CD4-positive, CD25-positive, alpha-beta regulatory T cell (primary cell): ENCODE results near the gene TNNI3K. TPM values are rescaled to one million over a fixed set of nuclear protein-coding genes. Genes with fewer than 3 reads are reported as not detected.
A peak's percentile ranks its signal among the peaks of the same experiment; 100 is the strongest.

ENCODE experiments used
- ATAC-seq, 2 donors: fragments of 150-1000 bp; cut with Tn5 transposase; one replicate each; pipeline ENCODE4 v1.10.0; 2021; ENCODE audit warnings: low read depth in 2 of 2, moderate number of reproducible peaks in 2 of 2, moderate library complexity in 1 of 2
- DNase-seq, 3 donors: peaks; one replicate each; pipeline versions ENCODE4 v3.0.0 to v3.0.0-alpha.2; 2012 to 2022; ENCODE audit warnings: mixed read lengths in 1 of 3
- H3K27ac ChIP-seq: one replicate; pipeline ENCODE4 v1.7.0; 2013; ENCODE audit warnings: mild to moderate bottlenecking, low read length; ENCODE audit not compliant: insufficient read depth, poor library complexity, severe bottlenecking
- H3K27me3 ChIP-seq: one replicate; pipeline ENCODE4 v1.7.0; 2013; ENCODE audit warnings: low read length; ENCODE audit not compliant: control insufficient read depth, insufficient read depth
- H3K36me3 ChIP-seq: one replicate; pipeline ENCODE4 v1.7.0; 2013; ENCODE audit warnings: mild to moderate bottlenecking, low read length, moderate library complexity; ENCODE audit not compliant: control insufficient read depth, insufficient read depth
- H3K4me1 ChIP-seq: 2 replicates; pipeline ENCODE4 v1.7.0; 2013; ENCODE audit warnings: mild to moderate bottlenecking, low read length; ENCODE audit not compliant: insufficient read depth, control insufficient read depth, poor library complexity, severe bottlenecking
- H3K4me3 ChIP-seq: one replicate; pipeline ENCODE4 v1.7.0; 2013; ENCODE audit warnings: low read depth, mild to moderate bottlenecking, low read length, moderate library complexity
- H3K9me3 ChIP-seq, 2 experiments: 1 replicate in 1 of 2; 2 replicates in 1 of 2; pipeline ENCODE4 v1.7.0; 2013; ENCODE audit warnings: low read length in 2 of 2, mild to moderate bottlenecking in 1 of 2, moderate library complexity in 1 of 2; ENCODE audit not compliant: control insufficient read depth in 2 of 2
- H3K27ac Mint-ChIP-seq, 3 donors: one replicate each; pipeline ENCODE4 v1.8.0; 2020 to 2022; ENCODE audit warnings: mild to moderate bottlenecking in 3 of 3, mixed read lengths in 3 of 3, moderate library complexity in 2 of 3
- H3K27me3 Mint-ChIP-seq: one replicate; pipeline ENCODE4 v1.8.0; 2022; ENCODE audit warnings: mild to moderate bottlenecking, mixed read lengths
- H3K36me3 Mint-ChIP-seq: one replicate; pipeline ENCODE4 v1.8.0; 2020; ENCODE audit warnings: mixed read lengths
- H3K4me1 Mint-ChIP-seq, 4 donors: one replicate each; pipeline ENCODE4 v1.8.0; 2020 to 2022; ENCODE audit warnings: mixed read lengths in 4 of 4, mild to moderate bottlenecking in 1 of 4
- H3K4me3 Mint-ChIP-seq, 4 donors: one replicate each; pipeline ENCODE4 v1.8.0; 2020 to 2022; ENCODE audit warnings: mild to moderate bottlenecking in 4 of 4, mixed read lengths in 4 of 4, moderate library complexity in 3 of 4
- H3K9me3 Mint-ChIP-seq, 7 donors: one replicate each; pipeline ENCODE4 v1.8.0; 2020 to 2022; ENCODE audit warnings: mixed read lengths in 7 of 7, mild to moderate bottlenecking in 3 of 7, moderate library complexity in 2 of 7
- polyA plus RNA-seq, 4 donors: library from polyadenylated mRNA; unstranded; fragments of 300-500 nt; fragmentation: Illumina TruSeq; gene quantifications; one replicate each; pipeline ENCODE4 v1.2.3, GENCODE V29; 2021
- total RNA-seq: library from RNA; stranded (reverse); gene quantifications from one replicate; pipeline ENCODE4 v1.2.3, GENCODE V29; 2022

The TNNI3K gene
- total and polyA plus RNA-seq, 5 donors from 2014 or later = 0.41 TPM; not detected in 4

GRCh38 chr1:74485622-74486021, 250.4 kb downstream of the TNNI3K start:
- Mint-ChIP-seq H3K27ac (no peak overlapping the region), H3K4me3 (no peak overlapping the region), H3K9me3 (no peaks in the 10 kb centered on the region), H3K36me3 (no peaks in the 10 kb centered on the region), H3K4me1 (no peaks in the 10 kb centered on the region), H3K27me3 (no peaks in the 10 kb centered on the region)
- H3K9me3 ChIP-seq = no peaks in the 10 kb centered on the region
- DNase-seq (no peak), ATAC-seq (no peak)
- H3K36me3 ChIP-seq = no peaks in the 10 kb centered on the region
- H3K4me3 ChIP-seq = no peak overlapping the region
- no peak overlapping the region for H3K27ac ChIP-seq
- H3K4me1 ChIP-seq = no peaks in the 10 kb centered on the region
- no peaks in the 10 kb centered on the region for H3K27me3 ChIP-seq

- no peak overlapping the region for H3K27ac Mint-ChIP-seq
- H3K27me3 Mint-ChIP-seq = no peaks in the 10 kb centered on the region
- no peaks in the 10 kb centered on the region for H3K4me1 ChIP-seq
- no peaks in the 10 kb centered on the region for H3K4me1 Mint-ChIP-seq
- H3K4me3 Mint-ChIP-seq = no peak overlapping the region
- H3K36me3 Mint-ChIP-seq = no peaks in the 10 kb centered on the region
- no peaks in the 10 kb centered on the region for H3K9me3 ChIP-seq
- H3K4me3 ChIP-seq = no peak overlapping the region
- no peaks in the 10 kb centered on the region for H3K9me3 Mint-ChIP-seq
- no peaks in the 10 kb centered on the region for H3K27me3 ChIP-seq
- no peak for DNase-seq
- no peak for ATAC-seq
- H3K36me3 ChIP-seq = no peaks in the 10 kb centered on the region
- H3K27ac ChIP-seq = no peak overlapping the region
These were observed 250.8 kb downstream of the TNNI3K start for GRCh38 chr1:74486036-74486435.

- Mint-ChIP-seq H3K27ac (no peak overlapping the region), H3K9me3 (peaks cover 0 to 4% (median 0%) of the 10 kb centered on the region in 7 donors), H3K36me3 (no peaks in the 10 kb centered on the region), H3K4me1 (no peaks in the 10 kb centered on the region), H3K4me3 (no peak overlapping the region), H3K27me3 (no peaks in the 10 kb centered on the region)
- DNase-seq (no peak), ATAC-seq (no peak)
- no peaks in the 10 kb centered on the region for H3K4me1 ChIP-seq
- no peaks in the 10 kb centered on the region for H3K9me3 ChIP-seq
- H3K36me3 ChIP-seq = no peaks in the 10 kb centered on the region
- H3K27me3 ChIP-seq = no peaks in the 10 kb centered on the region
- H3K27ac ChIP-seq = no peak overlapping the region
- no peak overlapping the region for H3K4me3 ChIP-seq
These were observed 261.5 kb downstream of the TNNI3K start for GRCh38 chr1:74496669-74497068.

DNA sequence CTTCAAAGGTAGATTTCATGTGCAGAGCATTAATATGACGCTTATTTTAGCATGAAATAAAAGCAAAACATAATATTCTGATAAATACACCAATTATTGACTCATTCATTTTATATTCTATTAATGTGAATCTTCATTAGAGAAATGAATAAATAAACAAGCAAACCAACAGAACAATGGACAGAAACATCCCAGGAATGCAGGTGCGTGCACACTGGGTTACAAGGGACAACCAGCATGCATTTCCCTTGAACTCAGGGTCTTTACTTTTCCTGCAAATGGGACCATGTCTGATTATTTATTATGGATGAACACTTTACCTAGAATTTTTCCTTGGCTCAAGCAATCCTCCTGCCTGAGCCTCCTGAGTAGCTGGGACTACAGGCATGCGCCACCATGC, 263.7 kb downstream of the TNNI3K start:
- no peak for ATAC-seq
- Mint-ChIP-seq H3K4me1 (no peaks in the 10 kb centered on the region), H3K27me3 (no peaks in the 10 kb centered on the region), H3K9me3 (peaks cover 0 to 4% (median 0%) of the 10 kb centered on the region in 7 donors), H3K27ac (no peak overlapping the region), H3K36me3 (no peaks in the 10 kb centered on the region), H3K4me3 (no peak overlapping the region)
- no peak overlapping the region for H3K27ac ChIP-seq
- no peaks in the 10 kb centered on the region for H3K9me3 ChIP-seq
- H3K4me1 ChIP-seq = no peaks in the 10 kb centered on the region
- H3K4me3 ChIP-seq = no peak overlapping the region
- H3K36me3 ChIP-seq = no peaks in the 10 kb centered on the region
- no peaks in the 10 kb centered on the region for H3K27me3 ChIP-seq
- DNase-seq = no peak

DNA sequence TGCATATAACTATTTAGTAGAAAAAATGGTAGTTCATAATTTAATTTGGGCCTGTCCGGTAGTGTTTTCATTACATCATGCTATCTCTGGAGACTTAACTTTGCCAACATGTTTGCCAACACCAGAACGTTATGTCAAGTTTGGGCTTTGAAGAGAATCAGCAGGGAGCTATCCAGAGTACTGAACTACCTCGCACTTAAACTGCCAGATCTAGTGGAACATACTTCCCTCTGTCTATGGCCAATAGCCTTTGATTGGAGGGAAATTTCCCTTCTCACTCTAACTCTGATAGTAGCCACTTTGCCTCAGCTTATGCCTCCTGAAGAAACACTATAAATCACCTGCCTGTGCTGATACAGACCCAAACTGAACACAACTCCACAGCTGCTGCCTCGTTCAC, 267.2 kb downstream of the TNNI3K start:
- H3K27ac Mint-ChIP-seq = no peak overlapping the region
- H3K4me3 Mint-ChIP-seq = no peak overlapping the region
- H3K27me3 ChIP-seq = no peaks in the 10 kb centered on the region
- peaks cover 0 to 4% (median 0%) of the 10 kb centered on the region in 7 donors for H3K9me3 Mint-ChIP-seq
- H3K36me3 Mint-ChIP-seq = no peaks in the 10 kb centered on the region
- no peaks in the 10 kb centered on the region for H3K9me3 ChIP-seq
- DNase-seq (peak in 1 of 3 donors; percentile 6), ATAC-seq (no peak)
- H3K4me3 ChIP-seq = no peak overlapping the region
- H3K27ac ChIP-seq = no peak overlapping the region
- H3K4me1 Mint-ChIP-seq = no peaks in the 10 kb centered on the region
- no peaks in the 10 kb centered on the region for H3K36me3 ChIP-seq
- no peaks in the 10 kb centered on the region for H3K27me3 Mint-ChIP-seq
- no peaks in the 10 kb centered on the region for H3K4me1 ChIP-seq

- Mint-ChIP-seq H3K9me3 (peaks cover 0 to 3% (median 0%) of the 10 kb centered on the region in 7 donors), H3K27ac (peak overlapping the region in 1 of 3 donors; percentile 39)
- ATAC-seq = no peak
These were observed 267.7 kb downstream of the TNNI3K start for GRCh38 chr1:74502858-74503257.

DNA sequence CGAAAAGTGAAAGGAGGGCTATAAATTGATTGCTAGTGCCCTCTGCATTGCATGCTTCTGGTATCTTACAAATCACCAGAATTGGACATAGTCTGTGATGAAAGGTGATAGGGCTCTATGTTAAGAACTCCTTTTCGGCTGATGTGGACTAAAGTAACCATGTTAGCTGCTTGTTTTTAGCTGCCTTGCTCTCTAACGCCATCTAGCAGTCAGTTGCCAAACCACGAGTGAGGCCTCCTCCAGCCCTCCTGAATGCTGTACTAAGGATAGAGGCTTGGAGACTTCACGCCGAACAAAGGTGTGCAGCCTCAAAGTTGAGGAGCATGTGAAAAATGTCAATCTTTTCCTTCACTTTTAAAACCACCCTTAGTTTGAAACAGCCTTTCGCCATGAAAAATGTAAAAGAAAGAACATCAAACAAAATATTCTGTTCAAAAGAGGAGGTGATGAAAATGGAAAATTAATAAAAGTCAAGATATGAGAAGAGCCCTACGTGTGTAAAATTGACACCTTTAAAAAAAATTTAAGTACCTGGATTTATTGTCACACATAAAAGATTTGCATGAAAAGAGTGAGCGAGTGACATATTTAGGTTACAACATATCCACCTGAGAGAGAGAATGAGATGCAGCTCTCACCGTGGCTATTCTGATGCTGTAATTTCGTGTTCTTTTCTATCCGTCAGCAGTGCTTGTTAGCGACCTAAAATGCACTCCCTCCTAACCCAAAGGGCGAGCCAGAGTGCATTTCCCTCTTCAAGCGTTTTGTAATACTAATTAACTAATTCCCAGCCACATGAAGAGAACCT, 269.1 kb downstream of the TNNI3K start:
- Histone ChIP-seq H3K27me3 (no peaks in the 10 kb centered on the region), H3K9me3 (no peaks in the 10 kb centered on the region), H3K27ac (no peak overlapping the region), H3K4me1 (no peaks in the 10 kb centered on the region), H3K36me3 (no peaks in the 10 kb centered on the region), H3K4me3 (no peak overlapping the region)
- DNase-seq (peak in 2 of 3 donors; percentile 9 to 44), ATAC-seq (no peak)
- Mint-ChIP-seq H3K27ac (no peak overlapping the region), H3K27me3 (no peaks in the 10 kb centered on the region), H3K4me3 (no peak overlapping the region), H3K9me3 (peaks cover 0 to 1% (median 0%) of the 10 kb centered on the region in 7 donors), H3K4me1 (no peaks in the 10 kb centered on the region), H3K36me3 (no peaks in the 10 kb centered on the region)

More at GRCh38 chr1:74502858-74503257, 267.7 kb downstream of the TNNI3K start:
- no peaks in the 10 kb centered on the region for H3K36me3 ChIP-seq
- H3K4me1 Mint-ChIP-seq = no peaks in the 10 kb centered on the region
- no peak overlapping the region for H3K4me3 Mint-ChIP-seq
- H3K27me3 Mint-ChIP-seq = no peaks in the 10 kb centered on the region
- no peaks in the 10 kb centered on the region for H3K4me1 ChIP-seq
- no peaks in the 10 kb centered on the region for H3K27me3 ChIP-seq
- no peak overlapping the region for H3K27ac ChIP-seq
- no peaks in the 10 kb centered on the region for H3K36me3 Mint-ChIP-seq
- H3K9me3 ChIP-seq = no peaks in the 10 kb centered on the region
- H3K4me3 ChIP-seq = no peak overlapping the region
- no peak for DNase-seq

GRCh38 chr1:74504933-74505512, 269.8 kb downstream of the TNNI3K start:
- Histone ChIP-seq H3K9me3 (no peaks in the 10 kb centered on the region), H3K4me1 (no peaks in the 10 kb centered on the region), H3K4me3 (no peak overlapping the region), H3K36me3 (no peaks in the 10 kb centered on the region), H3K27ac (no peak overlapping the region), H3K27me3 (no peaks in the 10 kb centered on the region)
- no peaks in the 10 kb centered on the region for H3K4me1 Mint-ChIP-seq
- H3K27ac Mint-ChIP-seq = peak overlapping the region in 1 of 3 donors; percentile 34
- ATAC-seq (no peak), DNase-seq (no peak)
- peaks cover 0 to 1% (median 0%) of the 10 kb centered on the region in 7 donors for H3K9me3 Mint-ChIP-seq
- H3K4me3 Mint-ChIP-seq = no peak overlapping the region
- H3K27me3 Mint-ChIP-seq = no peaks in the 10 kb centered on the region
- no peaks in the 10 kb centered on the region for H3K36me3 Mint-ChIP-seq
